Subcutaneous adipose tissue (tissue), 4 donors: ENCODE data around the gene REV3L. TPM values are rescaled to one million over a fixed set of nuclear protein-coding genes. Genes with fewer than 3 reads are reported as not detected.

Experiments used
- total RNA-seq, 4 donors: library from RNA; depleted of rRNA; stranded (reverse); fragments of >200 nt; gene quantifications; one replicate each; pipeline ENCODE4 v1.1.0, GENCODE V29; 2016
- TF ChIP-seq, protein P1 (sequence below): fragments of 450-650 bp; IDR thresholded peaks from one replicate; pipeline ENCODE4 v1.5.1; 2016; ENCODE audit warnings: low read depth, mild to moderate bottlenecking, control low read depth, antibody characterized with exemption, moderate library complexity

The REV3L gene
- total RNA-seq, 4 donors from 2014 or later: 94.7 to 140 (median 106) TPM

DNA sequence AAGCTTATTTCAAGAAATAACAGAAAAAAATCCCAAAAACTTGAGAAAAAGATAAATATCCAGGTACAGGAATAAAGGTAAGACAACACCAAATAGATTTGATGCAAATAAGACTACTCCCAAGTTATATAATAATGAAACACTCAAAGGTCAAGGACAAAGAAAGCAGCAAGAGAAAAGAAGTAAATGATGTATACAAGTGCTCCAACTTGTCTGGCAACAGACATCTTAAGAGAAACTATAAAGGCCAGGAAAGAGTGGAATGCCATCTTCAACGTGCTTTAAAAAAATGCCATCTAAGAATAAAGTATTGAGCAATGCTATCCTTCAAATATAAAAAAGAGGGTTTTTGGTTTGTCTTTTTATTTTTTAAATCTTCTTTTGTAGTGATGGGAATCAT lies 54.2 kb downstream of the REV3L start:
- TF ChIP-seq, protein P1, sequence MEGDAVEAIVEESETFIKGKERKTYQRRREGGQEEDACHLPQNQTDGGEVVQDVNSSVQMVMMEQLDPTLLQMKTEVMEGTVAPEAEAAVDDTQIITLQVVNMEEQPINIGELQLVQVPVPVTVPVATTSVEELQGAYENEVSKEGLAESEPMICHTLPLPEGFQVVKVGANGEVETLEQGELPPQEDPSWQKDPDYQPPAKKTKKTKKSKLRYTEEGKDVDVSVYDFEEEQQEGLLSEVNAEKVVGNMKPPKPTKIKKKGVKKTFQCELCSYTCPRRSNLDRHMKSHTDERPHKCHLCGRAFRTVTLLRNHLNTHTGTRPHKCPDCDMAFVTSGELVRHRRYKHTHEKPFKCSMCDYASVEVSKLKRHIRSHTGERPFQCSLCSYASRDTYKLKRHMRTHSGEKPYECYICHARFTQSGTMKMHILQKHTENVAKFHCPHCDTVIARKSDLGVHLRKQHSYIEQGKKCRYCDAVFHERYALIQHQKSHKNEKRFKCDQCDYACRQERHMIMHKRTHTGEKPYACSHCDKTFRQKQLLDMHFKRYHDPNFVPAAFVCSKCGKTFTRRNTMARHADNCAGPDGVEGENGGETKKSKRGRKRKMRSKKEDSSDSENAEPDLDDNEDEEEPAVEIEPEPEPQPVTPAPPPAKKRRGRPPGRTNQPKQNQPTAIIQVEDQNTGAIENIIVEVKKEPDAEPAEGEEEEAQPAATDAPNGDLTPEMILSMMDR: no peak

GRCh38 chr6:111427341-111428116 lies 55.5 kb downstream of the REV3L start:
- TF ChIP-seq, protein P1: no peak

DNA sequence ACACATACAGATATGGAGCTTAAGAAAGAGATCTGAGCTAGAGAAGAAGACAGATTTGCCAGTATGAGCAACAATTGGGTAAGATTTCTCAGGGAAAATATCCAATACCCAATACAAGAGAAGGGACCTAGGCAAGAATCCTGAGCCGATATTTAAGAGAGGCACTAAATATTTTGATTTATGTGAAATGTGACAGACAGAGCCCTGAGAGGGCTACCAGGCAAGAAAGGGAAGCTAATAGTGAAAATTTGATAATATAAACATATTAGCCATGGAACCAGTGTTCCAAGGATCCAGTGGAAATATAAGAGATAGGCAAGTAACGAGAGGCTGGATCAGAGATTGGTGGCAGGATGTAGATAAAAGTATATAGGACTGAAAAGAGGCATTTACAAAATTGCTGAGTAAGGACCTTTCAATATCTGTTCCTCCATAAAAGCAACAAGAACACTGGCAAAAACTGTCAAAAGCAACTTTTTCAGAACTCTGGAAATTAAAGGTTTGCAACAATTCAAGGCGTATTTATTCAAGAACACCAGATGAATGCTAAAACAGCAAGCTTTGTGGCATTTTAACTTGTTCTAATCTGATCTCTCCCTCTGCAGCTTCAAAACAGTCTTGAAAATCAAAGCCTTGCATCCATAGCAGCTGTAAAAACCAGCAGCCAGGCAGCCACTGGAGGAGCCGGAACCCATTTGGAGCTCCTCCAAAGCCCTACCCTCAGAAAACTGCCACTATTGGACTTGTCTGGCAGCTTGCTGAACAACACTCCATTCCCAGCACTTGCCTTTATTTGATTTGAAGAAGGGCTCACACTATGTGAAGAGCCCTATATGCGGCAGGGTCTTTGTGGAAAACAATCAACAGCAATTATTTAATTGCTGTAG lies 58.8 kb downstream of the REV3L start:
- TF ChIP-seq, protein P1: no peak

- TF ChIP-seq, protein P1: no peak
These were observed 59.9 kb downstream of the REV3L start for GRCh38 chr6:111423055-111423633.

DNA sequence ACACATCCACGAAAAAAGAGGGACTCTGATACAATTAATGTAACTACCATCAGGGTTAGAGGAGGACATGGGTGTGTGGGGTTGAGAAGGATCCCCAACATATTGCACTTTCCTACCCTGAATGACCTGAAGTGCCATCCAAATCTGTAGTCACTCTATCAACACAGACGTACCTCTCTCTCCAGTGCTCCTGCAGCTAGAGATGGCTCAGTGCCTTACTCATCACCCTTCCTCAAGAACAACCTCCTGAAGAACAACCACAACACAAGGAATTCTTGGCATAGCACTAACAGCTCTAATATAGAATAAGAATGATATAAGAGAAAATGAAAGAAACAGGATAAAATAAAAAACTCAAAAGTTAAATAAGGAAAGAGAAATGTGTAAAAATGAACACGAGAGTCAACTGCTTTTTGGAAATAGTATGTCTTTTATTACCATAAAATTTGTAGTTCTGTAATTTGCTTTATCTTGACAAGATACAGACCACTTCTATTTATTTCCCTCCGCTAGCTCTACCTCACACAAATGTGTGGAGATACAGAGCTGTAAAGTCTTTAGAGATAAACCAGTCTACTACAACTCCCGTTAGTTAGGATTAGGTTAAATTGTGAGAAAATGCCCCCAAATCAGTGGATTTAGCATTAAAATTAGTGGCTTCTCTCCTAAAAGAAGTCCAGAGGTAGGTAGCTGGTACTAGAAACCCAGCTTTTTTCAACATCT lies 63.9 kb downstream of the REV3L start:
- TF ChIP-seq, protein P1: no peak

GRCh38 chr6:111417946-111418345 lies 65.1 kb downstream of the REV3L start:
- TF ChIP-seq, protein P1: no peak
